ENCODE results near the gene ACOT6. TPM values are rescaled to one million over a fixed set of nuclear protein-coding genes. Genes with fewer than 3 reads are reported as not detected.
A peak's percentile ranks its signal among the peaks of the same experiment; 100 is the strongest.

ACOT6 gene
- total and polyA plus RNA-seq, 2 donors (not counting 3 experiments of a cell fraction or from before 2014, with no cell fraction given): not detected

GRCh38 chr14:73633116-73634010, 21.0 kb downstream of the ACOT6 start:
- Histone ChIP-seq H4K20me1 (replicated peaks; ENCODE audit: control insufficient read depth, extremely low read depth, insufficient read depth, low read length) (no peaks in the 10 kb centered on the region), H3K27me3 (ENCODE audit: control insufficient read depth in 2 of 2, insufficient read depth in 2 of 2, low read length in 2 of 2) (no peaks in the 10 kb centered on the region), H3K9ac (replicated peaks; ENCODE audit: extremely low read depth, insufficient read depth, low read length) (peak overlapping the region; percentile 64), H3K4me3 (replicated peaks in 1 of 3; ENCODE audit: insufficient read depth in 1 of 3, low read depth in 1 of 3, low read length in 3 of 3) (peak overlapping the region; percentile 42 to 64 (median 58)), H3K4me1 (ENCODE audit: control insufficient read depth, extremely low read depth, insufficient read depth, low read length) (peaks cover 9% of the 10 kb centered on the region), H3K36me3 (ENCODE audit: control insufficient read depth in 2 of 2, extremely low read depth in 1 of 2, insufficient read depth in 2 of 2, low read length in 2 of 2) (no peaks in the 10 kb centered on the region), H3K79me2 (ENCODE audit: control insufficient read depth, insufficient read depth, low read length) (no peaks in the 10 kb centered on the region), H3K27ac (ENCODE audit: insufficient read depth, low read depth, low read length) (no peak overlapping the region), H3K4me2 (ENCODE audit: insufficient read depth, low read length) (peak overlapping the region; percentile 90), H2AFZ (ENCODE audit: low read depth, low read length) (peak overlapping the region; percentile 100), H3K9me3 (replicated peaks; ENCODE audit: control insufficient read depth, insufficient read depth, low read length) (no peaks in the 10 kb centered on the region), H3K9me1 (replicated peaks; ENCODE audit: control insufficient read depth, extremely low read depth, insufficient read depth, low read length) (no peaks in the 10 kb centered on the region)
- TF ChIP-seq MYC (IDR thresholded peaks at IDR 0.05; ENCODE audit: low read depth, low read length) (no peak), CTCF (IDR thresholded peaks at IDR 0.05; ENCODE audit: extremely low read depth in 1 of 2, insufficient read depth in 1 of 2, low read depth in 1 of 2, low read length in 2 of 2) (peak; percentile 73 to 84), FOS (IDR thresholded peaks at IDR 0.05; ENCODE audit: borderline replicate concordance, insufficient read depth, low read length) (no peak), POLR2AphosphoS5 (IDR thresholded peaks at IDR 0.05; ENCODE audit: insufficient read depth, low read depth, low read length) (no peak)
- dilution Hi-C loops (cut with MboI; ENCODE audit: extremely low pct_ligation_motif_present, low sequenced_read_pairs): no loop called here
- no TSS peak for BruUV-seq (replicated peaks)
- intact Hi-C loops (cut with micrococcal nuclease): loop anchor here (1.0 to 2.0 kb wide), 6 partner anchors 29 to 460 kb away; partner anchors contain the start of gene RIOX1
- POLR2A ChIA-PET: no interaction called here
- CTCF ChIA-PET: interaction anchor here (0.6 to 6.2 kb wide), 33 partner anchors 8 to 460 kb away, joined by 3 to 149 read pairs (median 5); partner anchors contain the start of genes ACOT2, ACOT4, ACOT6 and RIOX1
- FAIRE-seq (peak; percentile 97), DNase-seq (ENCODE audit: low read depth, low spot score) (peak; percentile 71)

Measured in endothelial cell of umbilical vein (primary cell).